ENCODE data around the gene RNU5B-1. TPM values are rescaled to one million over a fixed set of nuclear protein-coding genes. Genes with fewer than 3 reads are reported as not detected.

Gene RNU5B-1
- total and polyA plus RNA-seq, 4 experiments from 2014 or later: 24.0 TPM; not detected in 3

DNA sequence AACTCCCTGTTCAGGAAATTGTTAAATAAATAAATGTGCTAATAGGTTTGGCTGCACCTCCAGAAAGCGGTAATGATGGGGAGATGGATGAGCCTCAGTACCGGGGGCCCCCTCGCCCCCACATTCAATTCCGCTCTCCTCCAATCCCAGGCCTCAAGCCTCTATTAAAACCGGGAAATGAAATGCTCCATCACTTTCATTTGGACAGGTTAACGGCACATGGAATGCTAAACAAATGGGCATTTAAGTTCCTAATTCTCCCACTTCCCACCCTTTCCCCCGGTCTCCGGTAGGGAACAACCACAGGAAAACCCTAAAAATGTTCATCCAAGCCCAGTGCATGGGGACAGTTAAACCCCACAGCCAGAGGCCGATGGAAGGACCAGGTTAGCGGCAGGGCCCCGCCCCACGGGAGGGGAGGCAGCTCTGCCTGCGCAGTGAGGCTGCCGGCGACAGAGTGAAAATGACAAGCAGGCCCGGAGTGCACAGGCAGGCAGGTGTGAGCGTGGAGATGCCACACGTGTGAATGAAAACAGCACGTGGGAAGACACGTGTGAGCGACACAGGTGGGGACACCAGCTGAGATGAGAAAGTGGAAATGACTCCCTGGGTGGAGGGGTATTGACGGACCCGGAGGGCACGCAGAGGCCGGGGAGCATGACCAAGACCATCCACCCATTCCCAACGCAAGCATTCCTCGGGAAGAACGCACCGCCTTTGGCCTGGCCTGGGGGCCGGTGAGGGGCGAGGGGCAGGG is 28.1 kb downstream of the RNU5B-1 start:
- no peaks in the 10 kb centered on the region for H3K9me3 ChIP-seq (ENCODE audit: control insufficient read depth in 1 of 2, low read length in 2 of 2)
- no peak for DNase-seq
- Mint-ChIP-seq H3K9me3 (no peaks in the 10 kb centered on the region), H3K36me3 (no peaks in the 10 kb centered on the region), H3K27ac (no peak overlapping the region), H3K4me3 (no peak overlapping the region), H3K4me1 (no peaks in the 10 kb centered on the region), H3K27me3 (peaks cover 0 to 9% of the 10 kb centered on the region in 2 donors)
- ChIA-PET CTCF (ENCODE audit: partially characterized antibody) (interaction anchor here (5.4 kb wide), 1 partner anchor 13 kb away, joined by 26 read pairs; no protein-coding TSS in a partner anchor), POLR2A (ENCODE audit: partially characterized antibody) (no interaction called here)
- no peaks in the 10 kb centered on the region for H3K4me1 ChIP-seq (ENCODE audit: insufficient read depth, low read length)
- no peak overlapping the region for H3K4me3 ChIP-seq (ENCODE audit: low read length in 2 of 2)
- no peaks in the 10 kb centered on the region for H3K36me3 ChIP-seq (ENCODE audit: insufficient read depth, low read length)
- H3K27ac ChIP-seq (ENCODE audit: low read depth, low read length): no peak overlapping the region
- H3K27me3 ChIP-seq (ENCODE audit: insufficient read depth, low read length): no peaks in the 10 kb centered on the region
- intact Hi-C loops (cut with micrococcal nuclease): no loop called here

- intact Hi-C loops (cut with micrococcal nuclease): no loop called here
- POLR2A ChIA-PET (ENCODE audit: partially characterized antibody): no interaction called here
- Histone ChIP-seq H3K27ac (ENCODE audit: low read depth, low read length) (no peak overlapping the region), H3K36me3 (ENCODE audit: insufficient read depth, low read length) (no peaks in the 10 kb centered on the region), H3K4me1 (ENCODE audit: insufficient read depth, low read length) (no peaks in the 10 kb centered on the region), H3K9me3 (ENCODE audit: control insufficient read depth in 1 of 2, low read length in 2 of 2) (no peaks in the 10 kb centered on the region), H3K27me3 (ENCODE audit: insufficient read depth, low read length) (no peaks in the 10 kb centered on the region), H3K4me3 (ENCODE audit: low read length in 2 of 2) (no peak overlapping the region)
- Mint-ChIP-seq H3K4me3 (no peak overlapping the region), H3K9me3 (no peaks in the 10 kb centered on the region), H3K27me3 (peaks cover 0 to 9% of the 10 kb centered on the region in 2 donors), H3K36me3 (no peaks in the 10 kb centered on the region), H3K27ac (no peak overlapping the region), H3K4me1 (no peaks in the 10 kb centered on the region)
- CTCF ChIA-PET (ENCODE audit: partially characterized antibody): no interaction called here
- no peak for DNase-seq
These were observed 28.8 kb downstream of the RNU5B-1 start for GRCh38 chr15:65333148-65333820.

GRCh38 chr15:65333856-65334255 is 29.4 kb downstream of the RNU5B-1 start:
- peaks cover 1 to 9% of the 10 kb centered on the region in 2 donors for H3K27me3 Mint-ChIP-seq
- H3K36me3 Mint-ChIP-seq: no peaks in the 10 kb centered on the region
- Histone ChIP-seq H3K4me1 (ENCODE audit: insufficient read depth, low read length) (no peaks in the 10 kb centered on the region), H3K27ac (ENCODE audit: low read depth, low read length) (no peak overlapping the region), H3K27me3 (ENCODE audit: insufficient read depth, low read length) (no peaks in the 10 kb centered on the region), H3K4me3 (ENCODE audit: low read length in 2 of 2) (no peak overlapping the region), H3K36me3 (ENCODE audit: insufficient read depth, low read length) (no peaks in the 10 kb centered on the region), H3K9me3 (ENCODE audit: control insufficient read depth in 1 of 2, low read length in 2 of 2) (no peaks in the 10 kb centered on the region)
- no peaks in the 10 kb centered on the region for H3K9me3 Mint-ChIP-seq
- DNase-seq: no peak
- ChIA-PET POLR2A (ENCODE audit: partially characterized antibody) (no interaction called here), CTCF (ENCODE audit: partially characterized antibody) (no interaction called here)
- H3K4me3 Mint-ChIP-seq: no peak overlapping the region
- no peak overlapping the region for H3K27ac Mint-ChIP-seq
- intact Hi-C loops (cut with micrococcal nuclease): no loop called here
- H3K4me1 Mint-ChIP-seq: no peaks in the 10 kb centered on the region

DNA sequence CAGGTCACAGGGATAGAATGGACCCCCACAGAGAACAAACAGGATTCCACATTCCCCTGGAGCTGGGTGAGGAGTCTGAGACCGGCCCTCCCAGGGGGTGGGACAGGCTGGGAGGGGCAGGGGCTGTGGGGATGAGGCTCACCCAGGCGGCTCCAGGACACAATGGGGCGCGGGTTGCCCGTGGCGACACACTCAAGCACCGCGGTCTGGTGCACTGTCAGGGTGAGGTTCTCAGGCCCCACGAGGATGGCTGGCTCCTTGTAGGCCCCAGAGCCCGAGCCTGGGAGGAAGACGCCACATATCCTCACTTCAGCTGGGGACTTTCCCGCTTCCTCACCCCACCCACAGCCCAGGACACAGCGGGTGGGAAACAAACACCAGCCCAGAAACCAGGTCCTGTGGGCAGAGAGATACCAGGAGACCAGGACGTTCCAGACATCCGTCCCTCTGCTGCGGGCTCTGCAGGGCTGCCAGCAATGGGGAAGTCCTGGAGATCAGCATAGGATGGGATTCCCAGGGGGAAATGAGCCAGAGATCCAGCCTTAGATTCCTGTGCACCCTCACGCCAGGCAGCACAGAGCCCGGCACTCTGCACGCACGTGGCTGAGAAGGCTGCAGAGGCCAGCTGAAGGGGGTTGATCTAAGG is 30.2 kb downstream of the RNU5B-1 start:
- H3K9me3 ChIP-seq (ENCODE audit: control insufficient read depth in 1 of 2, low read length in 2 of 2): no peaks in the 10 kb centered on the region
- H3K4me3 ChIP-seq (ENCODE audit: low read length in 2 of 2): no peak overlapping the region
- CTCF ChIA-PET (ENCODE audit: partially characterized antibody): no interaction called here
- Mint-ChIP-seq H3K4me1 (no peaks in the 10 kb centered on the region), H3K9me3 (no peaks in the 10 kb centered on the region), H3K27ac (no peak overlapping the region), H3K4me3 (no peak overlapping the region), H3K36me3 (no peaks in the 10 kb centered on the region), H3K27me3 (peaks cover 3 to 11% of the 10 kb centered on the region in 2 donors)
- no peak for DNase-seq
- H3K27ac ChIP-seq (ENCODE audit: low read depth, low read length): no peak overlapping the region
- H3K4me1 ChIP-seq (ENCODE audit: insufficient read depth, low read length): no peaks in the 10 kb centered on the region
- intact Hi-C loops (cut with micrococcal nuclease): no loop called here
- no peaks in the 10 kb centered on the region for H3K27me3 ChIP-seq (ENCODE audit: insufficient read depth, low read length)
- no peaks in the 10 kb centered on the region for H3K36me3 ChIP-seq (ENCODE audit: insufficient read depth, low read length)
- POLR2A ChIA-PET (ENCODE audit: partially characterized antibody): no interaction called here

DNA sequence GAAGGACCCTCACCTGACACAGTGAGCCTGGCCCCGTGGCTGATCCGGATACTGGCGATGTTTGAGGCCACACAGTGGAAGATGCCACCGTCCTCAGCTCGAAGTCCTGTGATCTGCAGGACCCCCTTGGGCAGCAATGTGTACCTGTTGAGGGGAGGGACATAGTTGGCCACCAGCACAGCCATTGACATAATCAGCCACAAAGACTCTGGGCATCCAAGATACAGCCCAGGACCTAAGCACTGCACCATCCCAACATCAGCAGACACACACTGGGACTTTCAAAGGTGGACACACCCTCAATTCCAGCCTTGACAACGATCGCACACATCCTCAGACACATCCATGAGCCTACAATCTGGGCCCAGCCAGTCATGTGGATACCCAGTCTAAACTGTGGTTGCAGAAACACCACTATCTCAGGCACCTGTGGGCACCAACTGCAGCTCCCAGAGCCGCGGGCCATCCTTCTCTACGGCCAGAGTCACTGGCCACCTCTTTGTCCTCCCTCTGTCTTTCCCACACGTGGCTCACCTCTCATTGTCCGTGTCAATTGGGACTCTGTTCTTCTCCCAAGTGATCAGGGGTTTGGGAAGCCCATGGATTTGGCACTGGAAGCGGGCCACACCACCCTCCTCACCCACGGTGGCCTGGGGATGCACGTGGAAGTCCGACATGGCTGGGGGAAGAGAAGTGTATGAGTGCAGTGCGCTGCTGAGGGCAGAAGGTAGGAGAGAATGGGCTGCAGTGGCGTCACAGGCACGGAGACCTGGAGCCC is 31.0 kb downstream of the RNU5B-1 start:
- Histone ChIP-seq H3K9me3 (ENCODE audit: control insufficient read depth in 1 of 2, low read length in 2 of 2) (no peaks in the 10 kb centered on the region), H3K27ac (ENCODE audit: low read depth, low read length) (no peak overlapping the region), H3K27me3 (ENCODE audit: insufficient read depth, low read length) (no peaks in the 10 kb centered on the region), H3K36me3 (ENCODE audit: insufficient read depth, low read length) (no peaks in the 10 kb centered on the region), H3K4me1 (ENCODE audit: insufficient read depth, low read length) (no peaks in the 10 kb centered on the region), H3K4me3 (ENCODE audit: low read length in 2 of 2) (no peak overlapping the region)
- no peak for DNase-seq
- Mint-ChIP-seq H3K27ac (no peak overlapping the region), H3K36me3 (no peaks in the 10 kb centered on the region), H3K27me3 (peaks cover 6 to 10% of the 10 kb centered on the region in 2 donors), H3K4me1 (no peaks in the 10 kb centered on the region), H3K9me3 (peaks cover 0 to 1% (median 0%) of the 10 kb centered on the region in 8 donors), H3K4me3 (no peak overlapping the region)
- CTCF ChIA-PET (ENCODE audit: partially characterized antibody): no interaction called here
- intact Hi-C loops (cut with micrococcal nuclease): no loop called here
- POLR2A ChIA-PET (ENCODE audit: partially characterized antibody): no interaction called here

GRCh38 chr15:65336493-65337435 is 32.3 kb downstream of the RNU5B-1 start:
- Mint-ChIP-seq H3K4me1 (no peaks in the 10 kb centered on the region), H3K9me3 (peaks cover 0 to 1% (median 0%) of the 10 kb centered on the region in 8 donors), H3K27ac (peak overlapping the region in 1 of 7 donors; percentile 15), H3K27me3 (peaks cover 6 to 12% of the 10 kb centered on the region in 2 donors), H3K4me3 (no peak overlapping the region), H3K36me3 (no peaks in the 10 kb centered on the region)
- no peaks in the 10 kb centered on the region for H3K36me3 ChIP-seq (ENCODE audit: insufficient read depth, low read length)
- no peaks in the 10 kb centered on the region for H3K27me3 ChIP-seq (ENCODE audit: insufficient read depth, low read length)
- ChIA-PET CTCF (ENCODE audit: partially characterized antibody) (no interaction called here), POLR2A (ENCODE audit: partially characterized antibody) (no interaction called here)
- intact Hi-C loops (cut with micrococcal nuclease): no loop called here
- no peak for DNase-seq
- no peaks in the 10 kb centered on the region for H3K4me1 ChIP-seq (ENCODE audit: insufficient read depth, low read length)
- no peaks in the 10 kb centered on the region for H3K9me3 ChIP-seq (ENCODE audit: control insufficient read depth in 1 of 2, low read length in 2 of 2)
- no peak overlapping the region for H3K27ac ChIP-seq (ENCODE audit: low read depth, low read length)
- no peak overlapping the region for H3K4me3 ChIP-seq (ENCODE audit: low read length in 2 of 2)
